ENCODE results near the gene MCTP1.

MCTP1 gene

DNA sequence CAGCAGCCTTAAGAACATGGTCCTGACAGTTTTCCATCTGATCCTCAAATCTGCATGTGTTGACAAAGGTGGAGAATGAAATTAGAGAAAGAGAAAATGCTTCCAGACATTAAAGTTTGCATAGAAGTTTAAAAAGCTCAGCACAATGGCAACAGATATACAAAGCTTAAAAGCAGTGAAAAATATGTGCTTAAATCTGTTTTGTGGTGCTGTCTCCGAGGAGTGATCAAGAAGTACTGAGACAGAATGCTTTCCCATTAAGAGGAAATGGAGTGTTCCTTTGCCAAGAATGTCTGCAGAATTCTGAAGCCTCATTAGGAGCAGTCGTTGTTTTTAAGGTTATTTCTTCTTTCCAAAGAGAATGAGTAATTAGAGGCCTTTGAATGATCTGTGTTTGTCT lies 131.4 kb downstream of the MCTP1 start:
- no peak for ATAC-seq
- no peak for TF ChIP-seq TCF4 (CRISPR knock-in tag; IDR thresholded peaks at IDR 0.05; ENCODE audit: borderline replicate concordance)
- no peak for TF ChIP-seq ISL1 (CRISPR knock-in tag; IDR thresholded peaks at IDR 0.05)
- TF ChIP-seq ZFP3 (CRISPR knock-in tag; IDR thresholded peaks at IDR 0.05) = no peak
- no peak for TF ChIP-seq ZC3H10 (CRISPR knock-in tag; IDR thresholded peaks at IDR 0.05)
- TF ChIP-seq SNAI2 (CRISPR knock-in tag; IDR thresholded peaks at IDR 0.05) = no peak
- TF ChIP-seq PPARA (CRISPR knock-in tag; IDR thresholded peaks at IDR 0.05; ENCODE audit: borderline replicate concordance) = no peak
- no peak for TF ChIP-seq GLIS3 (CRISPR knock-in tag; IDR thresholded peaks at IDR 0.05)
- no peak for TF ChIP-seq TSHZ2 (CRISPR knock-in tag; IDR thresholded peaks at IDR 0.05)
- TF ChIP-seq PATZ1 (CRISPR knock-in tag; IDR thresholded peaks at IDR 0.05; ENCODE audit: borderline replicate concordance) = no peak
- TF ChIP-seq ARNTL (CRISPR knock-in tag; IDR thresholded peaks at IDR 0.05; ENCODE audit: borderline replicate concordance, low read depth) = no peak

DNA sequence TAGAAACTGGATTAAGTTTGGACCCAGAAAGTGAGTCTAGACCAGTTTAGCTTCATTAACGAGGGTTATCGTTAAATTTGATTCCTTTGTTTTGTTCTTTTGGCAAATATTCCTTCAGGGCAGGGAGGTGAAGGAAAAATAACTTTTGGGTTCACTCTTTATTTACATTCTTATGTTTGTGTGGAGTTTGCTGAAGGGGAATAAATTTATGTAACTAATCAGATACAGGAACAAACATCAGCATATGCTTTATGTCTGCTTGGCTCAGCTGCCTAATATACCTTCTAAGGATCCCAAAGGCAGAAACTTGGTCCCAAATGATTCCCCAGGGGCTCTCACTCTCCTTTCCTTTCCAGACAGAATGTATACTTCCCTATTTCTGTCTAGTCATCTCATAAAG lies 132.4 kb downstream of the MCTP1 start:
- ATAC-seq = no peak
- TF ChIP-seq ARNTL (CRISPR knock-in tag; IDR thresholded peaks at IDR 0.05; ENCODE audit: borderline replicate concordance, low read depth) (no peak), OSR1 (CRISPR knock-in tag; IDR thresholded peaks at IDR 0.05) (no peak), CSRNP3 (CRISPR knock-in tag; IDR thresholded peaks at IDR 0.05) (no peak), TCF4 (CRISPR knock-in tag; IDR thresholded peaks at IDR 0.05; ENCODE audit: borderline replicate concordance) (no peak), PPARA (CRISPR knock-in tag; IDR thresholded peaks at IDR 0.05; ENCODE audit: borderline replicate concordance) (no peak), ISL1 (CRISPR knock-in tag; IDR thresholded peaks at IDR 0.05) (no peak), RARB (CRISPR knock-in tag; IDR thresholded peaks at IDR 0.05) (no peak), BACH2 (CRISPR knock-in tag; IDR thresholded peaks at IDR 0.05; ENCODE audit: borderline replicate concordance) (no peak), ZNF8 (CRISPR knock-in tag; IDR thresholded peaks at IDR 0.05) (no peak), GLIS3 (CRISPR knock-in tag; IDR thresholded peaks at IDR 0.05) (no peak), ZC3H10 (CRISPR knock-in tag; IDR thresholded peaks at IDR 0.05) (no peak), ZFP30 (CRISPR knock-in tag; IDR thresholded peaks at IDR 0.05) (no peak), TOX (CRISPR knock-in tag; IDR thresholded peaks at IDR 0.05; ENCODE audit: borderline replicate concordance) (no peak), ESRRG (CRISPR knock-in tag; IDR thresholded peaks at IDR 0.05) (no peak), SNAI2 (CRISPR knock-in tag; IDR thresholded peaks at IDR 0.05) (no peak), ZNF70 (CRISPR knock-in tag; IDR thresholded peaks at IDR 0.05) (no peak), TSHZ2 (CRISPR knock-in tag; IDR thresholded peaks at IDR 0.05) (no peak), PATZ1 (CRISPR knock-in tag; IDR thresholded peaks at IDR 0.05; ENCODE audit: borderline replicate concordance) (no peak), CREB5 (CRISPR knock-in tag; IDR thresholded peaks at IDR 0.05; ENCODE audit: low read depth) (no peak), ZFP3 (CRISPR knock-in tag; IDR thresholded peaks at IDR 0.05) (no peak)

Measured in SK-N-SH treated with all-trans-retinoic acid at 6 μM for 48 hours (cell line).